ENCODE measurements around the gene TMEM181.

- TF ChIP-seq CTCF (conservative IDR thresholded peaks at IDR 0.05), result no peak
- TF ChIP-seq EZH2 (IDR thresholded peaks at IDR 0.05; ENCODE audit: low read depth), result no peak
Measured at GRCh38 chr6:158669145-158670035, 109.5 kb downstream of the TMEM181 start.

Measured in PC-9 (cell line).